BE2C (cell line): ENCODE measurements around the gene BARD1.
"Not testable (repeated sequence)": the region's sequence is repeated elsewhere in the genome, so short reads cannot be mapped to it uniquely, and the experiment has no call there.

Experiments used
- DNase-seq: peaks from one replicate; pipeline ENCODE4 v3.0.0-alpha.2; 2020
- H3K27me3 ChIP-seq: fragments of 250-450 bp; sonication (Bioruptor Pico); 2 replicates; pipeline ENCODE4 v1.5.1; 2020; ENCODE audit warnings: mild to moderate bottlenecking
- H3K36me3 ChIP-seq: fragments of 250-450 bp; sonication (Bioruptor Pico); 2 replicates; pipeline ENCODE4 v1.5.1; 2020; ENCODE audit warnings: mild to moderate bottlenecking
- H3K4me1 ChIP-seq: fragments of 250-450 bp; sonication (Bioruptor Pico); 2 replicates; pipeline ENCODE4 v1.5.1; 2020
- H3K4me3 ChIP-seq: 2 replicates; pipeline ENCODE4 v1.5.1; 2011; ENCODE audit warnings: low read depth, low read length
- H3K9me3 ChIP-seq: fragments of 250-450 bp; sonication (Bioruptor Pico); 2 replicates; pipeline ENCODE4 v1.5.1; 2020
- TF ChIP-seq, protein P1 (sequence below): IDR thresholded peaks from 2 replicates; pipeline ENCODE4 v1.5.1; 2012; ENCODE audit warnings: mild to moderate bottlenecking, low read depth, low read length

The BARD1 gene

DNA sequence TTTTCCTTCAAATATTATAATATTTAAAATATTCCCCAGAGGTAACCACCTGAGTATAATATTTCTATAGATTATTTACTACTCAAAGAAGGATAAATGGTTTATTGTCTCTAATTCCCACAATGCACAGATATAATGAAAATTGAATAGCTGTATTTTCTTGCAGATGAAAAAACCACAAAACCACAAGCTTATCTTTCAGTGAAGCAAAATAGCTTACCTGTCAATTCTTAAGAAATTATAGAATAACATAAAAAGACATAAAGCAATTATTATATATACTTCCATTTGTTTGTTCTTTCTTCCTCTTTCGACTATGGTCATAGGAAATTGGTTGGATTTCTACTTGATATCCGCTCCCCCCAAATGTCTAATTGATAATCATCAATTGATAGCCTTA, 98.8 kb downstream of the BARD1 start:
- H3K4me3 ChIP-seq = no peak overlapping the region
- no peaks in the 10 kb centered on the region for H3K27me3 ChIP-seq
- peaks cover 6% of the 10 kb centered on the region for H3K4me1 ChIP-seq
- H3K9me3 ChIP-seq = no peaks in the 10 kb centered on the region
- TF ChIP-seq, protein P1, sequence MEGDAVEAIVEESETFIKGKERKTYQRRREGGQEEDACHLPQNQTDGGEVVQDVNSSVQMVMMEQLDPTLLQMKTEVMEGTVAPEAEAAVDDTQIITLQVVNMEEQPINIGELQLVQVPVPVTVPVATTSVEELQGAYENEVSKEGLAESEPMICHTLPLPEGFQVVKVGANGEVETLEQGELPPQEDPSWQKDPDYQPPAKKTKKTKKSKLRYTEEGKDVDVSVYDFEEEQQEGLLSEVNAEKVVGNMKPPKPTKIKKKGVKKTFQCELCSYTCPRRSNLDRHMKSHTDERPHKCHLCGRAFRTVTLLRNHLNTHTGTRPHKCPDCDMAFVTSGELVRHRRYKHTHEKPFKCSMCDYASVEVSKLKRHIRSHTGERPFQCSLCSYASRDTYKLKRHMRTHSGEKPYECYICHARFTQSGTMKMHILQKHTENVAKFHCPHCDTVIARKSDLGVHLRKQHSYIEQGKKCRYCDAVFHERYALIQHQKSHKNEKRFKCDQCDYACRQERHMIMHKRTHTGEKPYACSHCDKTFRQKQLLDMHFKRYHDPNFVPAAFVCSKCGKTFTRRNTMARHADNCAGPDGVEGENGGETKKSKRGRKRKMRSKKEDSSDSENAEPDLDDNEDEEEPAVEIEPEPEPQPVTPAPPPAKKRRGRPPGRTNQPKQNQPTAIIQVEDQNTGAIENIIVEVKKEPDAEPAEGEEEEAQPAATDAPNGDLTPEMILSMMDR = no peak
- no peaks in the 10 kb centered on the region for H3K36me3 ChIP-seq
- no peak for DNase-seq

DNA sequence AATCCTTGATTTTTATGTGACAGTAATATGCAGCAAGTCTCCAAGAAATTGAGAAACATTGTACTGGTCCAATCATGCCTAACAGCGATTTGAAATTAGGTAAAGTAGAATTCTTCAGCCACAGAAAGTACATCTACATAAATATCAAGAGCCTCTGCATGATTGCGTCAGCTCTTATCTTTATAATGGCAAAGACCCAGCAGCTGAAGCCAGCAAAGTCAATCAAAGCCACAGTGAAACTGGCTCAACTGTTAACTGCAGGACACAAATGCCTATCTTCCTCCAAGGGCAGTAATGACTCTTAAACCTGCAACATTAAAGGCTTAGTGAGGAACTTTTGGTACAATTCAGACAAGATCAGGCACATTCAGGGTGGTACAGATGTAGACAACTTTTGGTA, 102.5 kb downstream of the BARD1 start:
- H3K27me3 ChIP-seq = no peaks in the 10 kb centered on the region
- DNase-seq = peak; percentile 25
- no peaks in the 10 kb centered on the region for H3K36me3 ChIP-seq
- H3K9me3 ChIP-seq = no peaks in the 10 kb centered on the region
- no peak overlapping the region for H3K4me3 ChIP-seq
- H3K4me1 ChIP-seq = peaks cover 6% of the 10 kb centered on the region
- TF ChIP-seq, protein P1 = no peak

DNA sequence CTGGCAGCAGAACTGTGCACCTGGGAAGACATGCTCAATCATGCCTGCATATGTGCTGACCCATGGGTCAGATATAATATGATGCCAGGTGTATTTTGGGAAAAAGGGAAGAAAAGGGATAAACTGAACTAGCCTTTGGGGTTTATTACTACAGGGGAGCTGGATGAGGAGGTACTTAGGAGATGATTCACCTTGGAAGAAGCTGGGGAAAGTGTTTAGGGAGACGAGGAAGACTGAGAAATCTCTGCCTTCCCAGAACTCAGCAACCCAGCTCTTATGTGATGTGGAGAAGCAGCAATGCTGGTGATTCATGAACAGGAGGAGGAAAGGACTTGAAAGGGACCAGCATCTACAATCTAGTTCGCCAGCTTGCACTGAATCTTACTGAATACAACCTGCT, 110.2 kb downstream of the BARD1 start:
- no peaks in the 10 kb centered on the region for H3K4me1 ChIP-seq

DNA sequence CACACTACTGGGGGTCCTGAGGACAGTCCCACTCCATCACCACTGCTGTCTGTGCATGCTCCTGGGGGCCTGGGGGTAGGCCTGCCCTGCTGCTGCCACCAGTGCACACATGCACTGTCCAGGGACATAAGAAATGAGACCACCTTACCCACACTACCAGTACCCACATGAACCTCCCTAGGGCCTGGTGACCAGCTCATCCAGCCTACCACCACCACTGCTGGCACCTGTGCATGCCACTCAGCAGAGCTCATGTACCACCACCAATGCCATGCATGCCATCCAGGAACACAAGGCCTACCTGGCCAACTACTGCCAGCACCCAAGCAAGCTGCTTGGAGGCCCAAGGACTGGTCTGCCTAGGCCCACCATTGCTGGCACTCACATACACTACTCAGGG, 112.8 kb downstream of the BARD1 start:
- Histone ChIP-seq H3K27me3 (no peaks in the 10 kb centered on the region), H3K4me3 (no peak overlapping the region), H3K36me3 (no peaks in the 10 kb centered on the region), H3K9me3 (no peaks in the 10 kb centered on the region), H3K4me1 (no peaks in the 10 kb centered on the region)
- DNase-seq = no peak
- TF ChIP-seq, protein P1 = no peak

More for the DNA sequence above, 110.2 kb downstream of the BARD1 start:
- Histone ChIP-seq H3K36me3 (no peaks in the 10 kb centered on the region), H3K27me3 (no peaks in the 10 kb centered on the region), H3K4me3 (no peak overlapping the region), H3K9me3 (no peaks in the 10 kb centered on the region)
- TF ChIP-seq, protein P1 = no peak
- DNase-seq = no peak

DNA sequence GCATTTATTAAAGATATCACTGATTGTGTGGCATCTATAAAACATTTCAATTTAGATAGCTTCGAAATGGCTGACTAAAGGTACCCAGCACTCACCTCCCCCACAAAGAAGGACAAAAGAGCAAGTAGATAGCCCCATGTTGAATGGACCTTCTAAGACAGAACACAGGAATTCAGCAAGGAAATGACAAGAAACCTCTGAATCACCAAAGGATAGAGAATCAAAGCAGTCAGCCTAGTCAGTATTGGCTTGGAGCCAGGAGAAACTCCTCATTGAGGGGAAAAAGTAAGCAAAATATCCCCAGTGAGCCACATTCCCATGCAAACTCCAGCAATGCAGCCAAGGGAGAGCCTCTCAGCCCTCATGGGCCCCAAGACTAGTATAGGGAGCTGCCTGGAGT, 113.7 kb downstream of the BARD1 start:
- no peaks in the 10 kb centered on the region for H3K9me3 ChIP-seq
- H3K27me3 ChIP-seq = no peaks in the 10 kb centered on the region
- no peak overlapping the region for H3K4me3 ChIP-seq
- no peaks in the 10 kb centered on the region for H3K4me1 ChIP-seq
- TF ChIP-seq, protein P1 = no peak
- no peaks in the 10 kb centered on the region for H3K36me3 ChIP-seq
- no peak for DNase-seq

DNA sequence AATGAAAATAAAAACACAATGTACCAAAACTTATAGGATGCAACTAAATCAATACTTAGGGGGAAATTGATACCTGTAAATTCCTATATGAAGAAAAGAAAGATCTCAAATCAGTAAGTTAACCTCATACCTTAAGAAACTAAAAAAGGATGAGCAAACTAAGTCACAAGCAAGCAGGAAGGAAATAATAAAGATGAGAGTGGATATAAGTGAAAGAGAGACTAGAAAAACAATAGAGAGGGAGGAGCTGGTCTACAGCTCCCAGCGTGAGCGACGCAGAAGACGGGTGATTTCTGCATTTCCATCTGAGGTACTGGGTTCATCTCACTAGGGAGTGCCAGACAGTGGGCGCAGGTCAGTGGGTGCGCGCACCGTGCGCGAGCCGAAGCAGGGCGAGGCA, 125.9 kb downstream of the BARD1 start:
- H3K4me1 ChIP-seq, H3K9me3 ChIP-seq, H3K4me3 ChIP-seq, DNase-seq, H3K36me3 ChIP-seq, H3K27me3 ChIP-seq: not testable (repeated sequence)

DNA sequence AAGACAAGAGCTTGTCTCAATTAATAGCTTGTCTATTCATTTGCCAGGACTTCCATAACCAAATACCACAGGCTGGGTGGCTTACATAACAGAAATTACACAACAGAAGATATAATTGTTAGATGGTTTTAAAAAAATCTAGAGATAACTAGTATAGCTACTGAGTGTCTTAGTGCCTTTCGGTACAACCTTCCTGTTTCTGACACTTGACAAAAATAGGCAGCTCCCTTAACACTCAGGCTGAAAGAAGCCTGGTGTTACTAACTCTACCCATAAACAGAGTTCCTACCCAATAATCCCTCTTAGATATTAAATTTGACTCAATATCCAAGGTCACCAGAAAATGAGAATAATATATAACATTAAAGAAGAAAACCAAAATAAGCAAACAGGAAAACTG, 129.7 kb downstream of the BARD1 start:
- Histone ChIP-seq H3K36me3 (no peaks in the 10 kb centered on the region), H3K4me3 (no peak overlapping the region), H3K27me3 (no peaks in the 10 kb centered on the region), H3K9me3 (no peaks in the 10 kb centered on the region), H3K4me1 (no peaks in the 10 kb centered on the region)
- TF ChIP-seq, protein P1 = no peak
- no peak for DNase-seq
